Measurements from ENCODE around the gene SFTPA1.
"Not testable (repeated sequence)": the region's sequence is repeated elsewhere in the genome, so short reads cannot be mapped to it uniquely, and the experiment has no call there.

SFTPA1 gene

GRCh38 chr10:79638318-79638717 is 27.6 kb downstream of the SFTPA1 start:
- no peaks in the 10 kb centered on the region for H3K4me1 ChIP-seq (ENCODE audit: insufficient read depth, insufficient read length)
- no peaks in the 10 kb centered on the region for H3K27me3 ChIP-seq (ENCODE audit: insufficient read depth, insufficient read length)
- no peak overlapping the region for H3K4me3 ChIP-seq (ENCODE audit: insufficient read length, low read depth)
- H3K9me3 ChIP-seq (ENCODE audit: insufficient read depth, low read length): no peaks in the 10 kb centered on the region
- no peak for DNase-seq (ENCODE audit: low read depth, low spot score)
- no peak overlapping the region for H3K9ac ChIP-seq (ENCODE audit: insufficient read length, low read depth)
- H3K36me3 ChIP-seq (ENCODE audit: insufficient read depth, insufficient read length, low read length): no peaks in the 10 kb centered on the region
- TF ChIP-seq SUZ12 (IDR thresholded peaks at IDR 0.05; ENCODE audit: extremely low read depth, insufficient read depth, insufficient read length) (no peak), ZNF274 (IDR thresholded peaks at IDR 0.05; ENCODE audit: low read depth, low read length) (no peak), YY1 (IDR thresholded peaks at IDR 0.05; ENCODE audit: insufficient read depth, insufficient read length) (no peak)

- not testable (repeated sequence) for DNase-seq (ENCODE audit: low read depth, low spot score); H3K9me3 ChIP-seq (ENCODE audit: insufficient read depth, low read length); H3K9ac ChIP-seq (ENCODE audit: insufficient read length, low read depth); H3K4me1 ChIP-seq (ENCODE audit: insufficient read depth, insufficient read length); H3K4me3 ChIP-seq (ENCODE audit: insufficient read length, low read depth); H3K36me3 ChIP-seq (ENCODE audit: insufficient read depth, insufficient read length, low read length); H3K27me3 ChIP-seq (ENCODE audit: insufficient read depth, insufficient read length)
Observed at GRCh38 chr10:79652695-79653094, 42.0 kb downstream of the SFTPA1 start.

GRCh38 chr10:79663287-79663686 is 52.5 kb downstream of the SFTPA1 start:
- H3K4me1 ChIP-seq (ENCODE audit: insufficient read depth, insufficient read length); DNase-seq (ENCODE audit: low read depth, low spot score); H3K9ac ChIP-seq (ENCODE audit: insufficient read length, low read depth); H3K4me3 ChIP-seq (ENCODE audit: insufficient read length, low read depth); H3K9me3 ChIP-seq (ENCODE audit: insufficient read depth, low read length); H3K36me3 ChIP-seq (ENCODE audit: insufficient read depth, insufficient read length, low read length); H3K27me3 ChIP-seq (ENCODE audit: insufficient read depth, insufficient read length): not testable (repeated sequence)

- DNase-seq (ENCODE audit: low read depth, low spot score): not testable (repeated sequence)
Observed at GRCh38 chr10:79664686-79665085, 53.9 kb downstream of the SFTPA1 start.

More at GRCh38 chr10:79664686-79665085, 53.9 kb downstream of the SFTPA1 start:
- H3K4me1 ChIP-seq (ENCODE audit: insufficient read depth, insufficient read length); H3K9ac ChIP-seq (ENCODE audit: insufficient read length, low read depth); H3K4me3 ChIP-seq (ENCODE audit: insufficient read length, low read depth); H3K9me3 ChIP-seq (ENCODE audit: insufficient read depth, low read length); H3K27me3 ChIP-seq (ENCODE audit: insufficient read depth, insufficient read length); H3K36me3 ChIP-seq (ENCODE audit: insufficient read depth, insufficient read length, low read length): not testable (repeated sequence)
